HG03521 (cell line): ENCODE results near the gene TCF4.

Source experiments
- ATAC-seq: cut with Tn5 transposase; IDR thresholded peaks from one replicate; pipeline ENCODE4 v1.9.1; 2021; ENCODE audit warnings: mild to moderate bottlenecking, moderate library complexity; ENCODE audit not compliant: unreplicated experiment

The TCF4 gene

DNA sequence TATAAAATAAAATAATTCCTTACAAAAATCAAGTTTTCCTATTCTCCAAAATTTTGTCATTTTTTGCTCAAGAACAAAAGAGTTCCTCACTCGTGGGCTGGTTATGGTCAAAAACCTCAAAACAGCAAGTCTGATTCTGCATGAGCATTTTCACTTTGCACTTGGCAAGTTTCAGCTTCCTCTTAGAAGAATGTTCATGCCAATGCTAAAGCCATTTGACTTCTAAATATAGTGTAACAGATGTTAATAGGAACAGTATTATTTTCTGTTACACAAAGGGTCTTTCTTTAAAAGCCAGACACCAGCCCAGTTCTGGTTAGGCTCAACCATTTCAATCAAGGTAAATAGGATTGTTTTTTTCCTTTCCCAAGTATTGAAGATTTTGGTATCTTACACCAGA is 367.5 kb downstream of the TCF4 start:
- ATAC-seq, result peak; percentile 44

DNA sequence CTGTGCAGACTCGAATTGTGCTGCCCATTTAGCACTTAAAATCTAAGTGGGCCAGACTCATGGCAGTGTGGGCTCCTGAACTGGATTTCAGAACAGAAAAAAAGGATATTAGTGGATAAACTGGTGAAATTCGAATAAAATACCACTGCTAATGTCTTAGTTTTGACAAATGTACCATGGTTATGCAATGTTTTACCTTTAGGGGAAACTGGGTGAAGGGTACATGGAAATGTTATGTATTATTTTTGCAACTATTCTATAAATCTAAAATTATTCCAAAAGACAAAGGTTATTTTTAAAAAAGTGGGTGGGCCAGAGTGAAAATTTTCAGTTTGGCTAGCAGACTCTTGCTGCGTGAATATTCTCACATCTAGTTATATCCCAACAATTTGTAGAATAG is 368.2 kb downstream of the TCF4 start:
- ATAC-seq, result no peak

DNA sequence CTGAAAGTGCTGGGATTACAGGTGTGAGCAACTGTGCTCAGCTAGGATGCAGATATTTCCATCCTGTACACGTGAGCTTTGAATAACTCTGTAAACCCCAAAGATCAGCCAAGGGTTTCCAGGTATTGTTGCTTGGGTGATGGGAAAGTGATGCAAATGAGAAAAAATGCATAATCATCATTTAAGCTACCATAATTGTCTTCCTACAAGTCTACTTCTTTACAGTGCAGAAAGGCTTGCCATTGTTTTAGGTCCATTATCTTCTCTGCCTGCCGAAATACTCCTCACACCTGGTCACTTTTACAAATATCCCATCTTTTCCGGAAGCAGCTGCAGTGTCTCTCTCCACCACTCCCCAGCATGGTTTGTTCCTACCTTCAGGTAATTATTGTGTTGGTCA is 368.9 kb downstream of the TCF4 start:
- no peak for ATAC-seq

DNA sequence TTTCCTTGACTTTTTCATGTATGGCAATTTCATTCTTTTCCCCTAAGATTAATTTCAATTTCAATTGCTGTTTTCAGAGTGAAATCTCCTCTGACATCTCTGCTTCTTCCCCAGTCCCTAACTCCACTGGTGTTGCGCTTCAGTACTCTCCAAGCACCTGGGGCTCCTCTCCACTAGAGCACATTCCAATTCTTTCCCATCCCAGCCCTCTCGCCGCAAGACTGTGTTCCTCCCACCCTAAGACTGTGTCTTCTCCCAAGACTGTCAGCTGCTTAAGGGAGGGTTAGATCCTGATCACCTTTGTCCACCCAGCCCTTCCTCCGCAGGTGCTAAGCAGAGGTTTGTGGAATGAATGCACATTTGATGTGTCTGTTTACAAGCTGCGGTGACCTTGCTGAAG is 373.0 kb downstream of the TCF4 start:
- ATAC-seq, result no peak

DNA sequence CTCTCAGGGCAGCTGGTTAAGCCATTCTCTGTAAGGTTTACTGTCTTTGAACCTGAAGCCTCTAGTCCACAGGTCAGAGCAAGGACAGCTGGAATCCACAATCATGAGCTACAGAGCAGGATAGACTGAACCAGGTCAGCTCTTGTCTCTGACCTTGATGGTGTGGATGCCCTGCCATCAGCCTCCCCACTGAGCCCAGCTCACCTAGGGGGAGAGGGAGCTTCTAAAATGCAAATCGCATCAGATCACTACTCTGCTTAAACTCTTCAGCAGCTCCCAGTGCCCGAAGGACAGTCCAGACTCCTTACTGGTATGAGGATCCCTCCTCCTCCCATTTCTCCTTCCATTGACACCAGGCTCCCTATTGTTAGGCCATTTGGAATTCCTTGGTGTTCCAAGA is 373.5 kb downstream of the TCF4 start:
- ATAC-seq, result no peak

DNA sequence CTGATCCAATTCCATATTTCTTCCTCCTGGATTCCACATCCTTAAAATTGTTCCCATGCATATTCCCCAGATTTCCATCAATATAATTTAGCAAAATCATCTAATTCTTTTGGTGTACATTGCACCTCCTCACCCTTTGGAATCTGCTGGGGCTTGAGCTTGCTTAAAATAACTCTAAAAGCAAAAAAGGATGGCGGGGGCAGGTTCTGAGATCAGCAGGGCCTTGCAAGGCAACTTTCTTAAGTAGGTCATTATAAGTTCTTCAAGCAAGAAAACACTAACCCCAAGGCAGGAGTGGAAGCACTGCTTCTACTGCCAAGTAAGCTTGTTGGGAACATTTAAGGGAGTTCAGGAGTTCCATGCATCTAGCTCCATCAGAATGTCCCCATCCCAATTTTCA is 374.4 kb downstream of the TCF4 start:
- no peak for ATAC-seq

DNA sequence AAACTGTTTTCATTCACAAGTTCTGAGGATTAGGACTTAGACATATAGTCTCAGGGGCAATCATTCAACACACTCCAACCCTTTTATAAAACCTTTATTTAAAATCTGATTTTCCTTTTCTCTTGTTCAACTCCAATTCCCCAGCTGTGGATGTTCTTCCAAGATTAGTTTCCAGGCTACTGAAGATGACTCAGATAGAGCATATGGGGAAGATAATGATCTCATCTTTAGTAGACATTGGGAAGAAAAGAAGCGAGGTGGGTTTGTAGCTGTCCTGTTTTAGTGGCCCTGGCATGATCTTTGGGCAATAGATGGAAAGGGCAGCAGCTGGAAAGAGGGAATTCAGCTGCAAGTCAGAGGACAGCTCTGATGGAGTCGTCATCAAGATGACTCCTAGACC is 381.1 kb downstream of the TCF4 start:
- no peak for ATAC-seq

DNA sequence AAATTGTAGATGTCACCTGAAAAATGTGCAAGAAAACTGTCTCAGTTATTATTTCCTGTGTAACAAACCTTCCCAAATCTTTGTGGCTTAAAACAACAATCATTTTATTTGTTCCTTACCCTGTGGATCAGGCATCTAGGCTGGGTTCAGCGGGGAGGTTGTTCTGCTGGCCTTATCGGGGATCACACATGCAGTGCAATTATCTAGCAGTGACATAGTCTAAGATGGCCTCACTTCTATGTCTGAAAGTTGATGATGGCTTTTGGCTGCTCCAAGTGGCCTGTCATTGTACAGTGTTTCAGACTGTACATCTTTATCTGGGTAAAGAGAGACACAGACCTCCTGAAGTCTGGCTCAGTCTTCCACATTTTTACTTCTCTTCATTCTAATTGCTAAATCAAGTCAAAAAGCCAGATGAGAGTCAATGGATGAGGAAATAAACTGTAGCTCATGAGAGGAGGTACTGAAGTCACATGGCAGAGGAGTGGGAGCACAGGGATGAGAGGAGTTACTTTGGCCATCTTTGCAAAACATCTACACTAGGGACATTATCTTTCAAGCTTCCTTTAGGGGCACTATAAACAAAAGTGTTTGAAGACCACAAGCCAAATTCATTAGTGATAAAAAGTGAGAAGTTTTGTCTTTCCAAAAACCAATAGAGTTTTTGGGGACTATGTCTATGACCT is 385.6 kb downstream of the TCF4 start:
- ATAC-seq, result no peak

DNA sequence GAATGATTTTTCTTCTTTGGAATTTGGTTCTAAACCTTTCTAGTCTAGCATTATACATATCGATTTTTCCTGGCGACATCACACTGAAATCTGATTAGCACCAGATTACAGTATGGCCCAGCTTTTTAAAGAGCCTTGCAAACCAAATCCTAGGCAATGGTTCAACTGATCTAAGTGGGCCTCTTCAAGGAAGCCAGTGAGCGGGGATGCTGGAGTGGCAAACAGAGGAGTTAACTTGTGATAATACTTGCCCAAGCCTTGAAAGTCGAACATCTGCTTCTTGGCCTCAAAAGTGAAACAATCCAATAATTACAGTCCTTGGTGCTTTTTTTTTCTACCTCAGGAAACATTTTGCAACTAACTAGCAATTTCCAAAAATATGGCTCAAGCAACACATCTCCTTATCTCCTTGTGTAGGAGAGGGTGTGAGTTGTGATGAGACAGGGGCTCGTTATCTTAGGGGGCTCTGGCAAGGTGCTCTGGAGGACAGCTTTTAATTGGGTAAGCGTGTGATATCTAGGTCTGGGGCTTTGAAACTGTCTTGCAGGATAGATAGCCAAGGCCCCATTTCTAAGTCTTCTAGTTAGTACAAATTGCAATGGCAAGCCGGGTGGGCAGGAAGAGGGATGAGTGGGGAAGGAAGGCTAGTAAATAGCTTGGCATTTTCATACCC is 388.6 kb downstream of the TCF4 start:
- ATAC-seq, result no peak

DNA sequence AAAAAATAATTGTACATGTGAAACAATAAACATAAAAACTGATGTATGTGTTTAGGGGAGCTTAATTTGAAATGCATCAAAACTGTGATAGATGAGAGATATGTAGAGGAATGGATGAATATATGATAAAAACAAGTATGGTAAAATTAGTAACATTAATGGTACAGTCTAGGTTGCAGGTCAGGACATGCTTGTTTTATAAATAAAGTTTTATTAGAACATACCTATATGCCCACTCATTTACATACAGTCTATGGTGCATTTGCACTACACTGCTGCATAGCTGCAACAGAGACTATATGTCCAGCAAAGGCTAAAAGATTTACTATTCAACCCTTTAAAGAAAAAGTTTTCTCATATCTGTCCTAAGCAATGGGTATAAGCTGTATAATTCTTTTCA is 392.1 kb downstream of the TCF4 start:
- ATAC-seq, result no peak

DNA sequence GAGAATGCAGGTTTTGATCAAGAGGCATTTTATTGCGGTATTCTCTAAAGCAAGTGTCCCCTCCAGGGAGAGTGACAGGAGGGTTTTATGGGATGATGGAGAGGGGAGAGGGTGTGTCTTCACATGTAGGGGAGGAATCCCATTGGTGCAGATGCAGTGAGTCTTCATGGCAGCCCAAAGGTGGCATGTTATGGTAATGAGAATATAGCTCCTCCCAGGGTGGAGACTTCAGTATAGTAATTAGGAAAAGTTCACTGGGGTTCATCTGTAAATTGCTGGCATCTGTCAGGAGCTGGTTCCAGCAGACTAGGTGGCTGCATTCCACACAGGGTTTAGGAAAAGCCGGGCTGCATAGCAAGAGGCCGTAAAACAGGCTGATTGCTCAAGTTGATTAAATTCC is 398.0 kb downstream of the TCF4 start:
- no peak for ATAC-seq

DNA sequence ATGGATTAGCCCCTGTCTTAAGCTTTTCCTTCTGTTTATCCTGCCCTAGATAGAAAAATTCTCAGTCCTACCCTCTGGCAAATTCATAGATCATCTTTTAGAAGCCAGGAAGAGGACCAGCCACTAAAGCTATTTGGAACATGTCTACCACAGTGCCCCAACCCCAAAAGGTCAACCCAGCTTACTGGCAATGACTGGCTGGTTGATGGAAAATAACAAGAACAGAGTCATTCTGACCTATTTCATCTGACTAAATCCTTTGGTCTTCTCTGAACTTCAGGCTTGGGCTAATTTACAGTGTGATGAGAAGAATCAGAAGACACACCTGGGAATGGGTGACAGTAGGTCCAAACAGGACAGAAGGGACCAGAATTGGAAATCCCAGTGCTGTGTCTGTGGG is 401.4 kb downstream of the TCF4 start:
- ATAC-seq, result no peak

DNA sequence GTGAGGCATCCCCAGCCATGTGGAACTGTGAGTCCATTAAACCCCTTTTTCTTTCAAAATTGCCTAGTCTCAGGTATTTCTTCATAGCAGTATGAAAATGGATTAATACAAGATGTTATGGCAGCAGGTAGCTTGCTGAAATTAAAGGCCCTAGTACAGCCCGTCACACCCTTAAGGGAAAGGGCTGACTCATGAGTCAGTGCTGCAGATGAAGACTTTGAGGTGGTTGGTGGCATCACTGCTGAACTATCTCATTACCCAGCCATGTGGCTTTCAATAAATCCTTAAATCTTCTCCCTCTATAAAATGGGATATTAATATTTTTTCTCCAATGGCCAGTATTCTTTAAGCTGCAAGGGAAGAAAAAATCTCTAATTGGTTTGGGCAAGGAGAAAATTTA is 402.6 kb downstream of the TCF4 start:
- ATAC-seq, result no peak

DNA sequence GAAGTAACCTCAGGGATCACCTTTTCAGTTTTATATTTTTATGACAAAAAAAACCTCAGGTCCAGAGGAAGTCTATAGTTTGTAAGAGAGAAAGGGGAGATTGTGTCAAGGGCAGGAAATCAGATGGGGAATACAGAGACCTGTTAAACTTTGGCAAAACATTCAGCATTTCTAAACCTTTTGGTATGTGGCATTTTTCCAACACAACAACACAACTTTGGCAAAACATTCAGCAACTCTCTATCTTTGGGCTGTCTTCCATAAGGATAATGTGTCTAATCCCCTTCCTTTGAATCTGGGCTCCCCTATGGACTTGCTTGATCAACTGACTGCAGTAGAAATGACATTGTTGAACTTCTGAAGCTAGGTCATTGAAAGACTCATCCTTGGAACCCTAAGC is 408.2 kb downstream of the TCF4 start:
- ATAC-seq, result no peak

DNA sequence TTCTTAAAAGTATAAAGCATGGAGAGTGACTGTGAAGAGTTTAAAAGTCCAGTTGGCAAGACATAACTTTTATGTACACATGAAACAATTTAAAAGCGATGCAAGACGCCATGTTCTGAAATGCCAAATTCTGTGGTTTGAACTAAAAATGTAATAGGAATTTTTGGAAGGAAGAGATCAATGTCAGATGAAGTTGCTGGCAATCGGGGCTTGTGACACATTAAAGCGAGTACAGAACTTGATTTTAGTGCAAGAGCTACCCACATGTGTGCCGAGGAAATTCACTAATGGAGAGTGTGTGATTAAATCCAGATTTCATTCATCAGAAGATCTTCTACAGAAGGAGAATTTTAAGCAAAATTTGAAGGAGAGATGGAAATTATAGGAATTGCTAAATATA is 408.6 kb downstream of the TCF4 start:
- no peak for ATAC-seq

DNA sequence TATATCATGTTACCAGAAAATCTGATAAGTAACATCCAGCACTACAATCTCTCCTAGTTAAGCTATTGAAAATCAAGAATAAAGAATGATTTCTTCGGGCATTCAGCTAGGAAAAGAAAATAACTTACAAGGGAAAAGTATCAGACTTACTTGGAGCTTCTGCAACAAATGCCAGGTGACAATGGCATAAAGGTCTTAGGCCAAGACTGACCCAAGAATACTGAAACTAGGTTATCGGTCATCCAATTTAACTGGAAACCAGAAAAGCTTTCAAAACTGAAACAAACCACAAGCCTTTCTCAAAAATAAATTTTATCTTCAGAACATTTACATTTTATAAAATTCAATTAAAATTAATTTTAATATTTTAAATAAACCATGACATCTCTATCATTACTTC is 414.7 kb downstream of the TCF4 start:
- no peak for ATAC-seq
